Measurements from ENCODE around the gene SCFD2. TPM values are rescaled to one million over a fixed set of nuclear protein-coding genes. Genes with fewer than 3 reads are reported as not detected.

The SCFD2 gene
- polyA plus RNA-seq, 1 of the 3 experiments (the other 2 are of a cell fraction): 14.1 TPM

GRCh38 chr4:53043891-53044650, 321.8 kb downstream of the SCFD2 start:
- H3K4me2 ChIP-seq: no peak overlapping the region
- no peaks in the 10 kb centered on the region for H3F3A ChIP-seq (replicated peaks; ENCODE audit: insufficient read depth)
- H3K27ac ChIP-seq (ENCODE audit: low read depth in 2 of 2, low read length in 1 of 2): peak overlapping the region in 1 of 2 experiments; percentile 97; a peak in 2 of 4 replicates
- no peak overlapping the region for H3K9ac ChIP-seq
- no peaks in the 10 kb centered on the region for H4K20me1 ChIP-seq (ENCODE audit: insufficient read depth)
- no peak for DNase-seq
- no peak overlapping the region for H3K4me3 ChIP-seq (ENCODE audit: low read depth in 2 of 2, low read length in 1 of 2)
- H3K4me1 ChIP-seq (ENCODE audit: control insufficient read depth in 1 of 2, insufficient read depth in 2 of 2, low read depth in 1 of 2, low read length in 1 of 2): peaks cover 5 to 33% of the 10 kb centered on the region in 2 experiments; a peak in 3 of 4 replicates
- TF ChIP-seq ELF1 (IDR thresholded peaks at IDR 0.05) (no peak), GATA2 (CRISPR knock-in tag; IDR thresholded peaks at IDR 0.05) (peak; percentile 44), CHD2 (IDR thresholded peaks at IDR 0.05; ENCODE audit: low read length, partially characterized antibody) (peak; percentile 33), USF2 (IDR thresholded peaks at IDR 0.05; ENCODE audit: borderline replicate concordance, low read depth, low read length) (no peak), EP300 (IDR thresholded peaks at IDR 0.05; ENCODE audit: borderline replicate concordance in 1 of 2, low read depth in 1 of 2, low read length in 1 of 2) (peak in 1 of 2 experiments; percentile 76; a peak in 1 of 4 replicates), FOXJ3 (CRISPR knock-in tag; IDR thresholded peaks at IDR 0.05) (0 out of 2 replicates have a peak, but pooled peaks have one; percentile 32)
- POLR2A ChIA-PET: interaction anchor here (0.6 to 1.2 kb wide), 9 partner anchors 12 to 659 kb away, joined by 3 read pairs; no protein-coding TSS in a partner anchor
- no peaks in the 10 kb centered on the region for H3K79me2 ChIP-seq (ENCODE audit: insufficient read depth)
- H3K9me3 ChIP-seq: no peaks in the 10 kb centered on the region
- CTCF ChIA-PET: interaction anchor here (1.1 to 10.1 kb wide), 5 partner anchors 15 to 1188 kb away, joined by 3 to 108 read pairs (median 3); no protein-coding TSS in a partner anchor
- no peak overlapping the region for H2AFZ ChIP-seq (ENCODE audit: low read depth)
- no peaks in the 10 kb centered on the region for H3K9me2 ChIP-seq
- H3K27me3 ChIP-seq (ENCODE audit: insufficient read depth): no peaks in the 10 kb centered on the region
- WGBS (ENCODE audit: low lambda C conversion rate): 73% methylated on average over 4 of the region's 4 CpGs
- no peaks in the 10 kb centered on the region for H3K36me3 ChIP-seq (replicated peaks in 1 of 2; ENCODE audit: control insufficient read depth in 1 of 2, insufficient read depth in 2 of 2, low read length in 1 of 2)

GRCh38 chr4:53043055-53043454, 322.8 kb downstream of the SCFD2 start:
- ChIA-PET POLR2A (interaction anchor here (0.9 to 1.2 kb wide), 3 partner anchors 16 to 47 kb away, joined by 3 read pairs; no protein-coding TSS in a partner anchor), CTCF (interaction anchor here (1.3 to 10.1 kb wide), 5 partner anchors 14 to 1191 kb away, joined by 3 to 108 read pairs (median 4); no protein-coding TSS in a partner anchor)
- Histone ChIP-seq H3K4me2 (no peak overlapping the region), H3K4me3 (ENCODE audit: low read depth in 2 of 2, low read length in 1 of 2) (no peak overlapping the region), H3K4me1 (ENCODE audit: control insufficient read depth in 1 of 2, insufficient read depth in 2 of 2, low read depth in 1 of 2, low read length in 1 of 2) (peaks cover 5 to 23% of the 10 kb centered on the region in 2 experiments; a peak in 3 of 4 replicates), H3K9ac (no peak overlapping the region), H3K27ac (ENCODE audit: low read depth in 2 of 2, low read length in 1 of 2) (peak overlapping the region in 1 of 2 experiments; percentile 97; a peak in 2 of 4 replicates), H3K9me2 (no peaks in the 10 kb centered on the region), H3K79me2 (ENCODE audit: insufficient read depth) (no peaks in the 10 kb centered on the region), H3K9me3 (no peaks in the 10 kb centered on the region), H3K27me3 (ENCODE audit: insufficient read depth) (no peaks in the 10 kb centered on the region), H2AFZ (ENCODE audit: low read depth) (no peak overlapping the region), H3F3A (replicated peaks; ENCODE audit: insufficient read depth) (no peaks in the 10 kb centered on the region), H4K20me1 (ENCODE audit: insufficient read depth) (no peaks in the 10 kb centered on the region), H3K36me3 (replicated peaks in 1 of 2; ENCODE audit: control insufficient read depth in 1 of 2, insufficient read depth in 2 of 2, low read length in 1 of 2) (no peaks in the 10 kb centered on the region)
- WGBS (ENCODE audit: low lambda C conversion rate): 70% methylated on average over 3 of the region's 3 CpGs
- no peak for DNase-seq
- TF ChIP-seq RAD21 (IDR thresholded peaks at IDR 0.05; ENCODE audit: low read length) (0 out of 2 replicates have a peak, but pooled peaks have one; percentile 4), SMC3 (IDR thresholded peaks at IDR 0.05; ENCODE audit: low read depth, low read length) (no peak), EP300 (IDR thresholded peaks at IDR 0.05; ENCODE audit: borderline replicate concordance in 1 of 2, low read depth in 1 of 2, low read length in 1 of 2) (peak in 1 of 2 experiments; percentile 84; a peak in 1 of 4 replicates), USF2 (IDR thresholded peaks at IDR 0.05; ENCODE audit: borderline replicate concordance, low read depth, low read length) (no peak), GATA2 (CRISPR knock-in tag; IDR thresholded peaks at IDR 0.05) (peak; percentile 70), TCF12 (IDR thresholded peaks at IDR 0.05) (peak; percentile 22; the same call in 1 of the 2 replicates), FOXJ3 (CRISPR knock-in tag; IDR thresholded peaks at IDR 0.05) (0 out of 2 replicates have a peak, but pooled peaks have one; percentile 20), RCOR1 (IDR thresholded peaks at IDR 0.05; ENCODE audit: low read length) (peak; percentile 50; the same call in 1 of the 2 replicates)
